ENCODE results near the gene SFRP5. TPM values are rescaled to one million over a fixed set of nuclear protein-coding genes. Genes with fewer than 3 reads are reported as not detected.
A peak's percentile ranks its signal among the peaks of the same experiment; 100 is the strongest.

The SFRP5 gene
- total and polyA plus RNA-seq, 4 donors: 3.6 to 15.1 (median 6.5) TPM

DNA sequence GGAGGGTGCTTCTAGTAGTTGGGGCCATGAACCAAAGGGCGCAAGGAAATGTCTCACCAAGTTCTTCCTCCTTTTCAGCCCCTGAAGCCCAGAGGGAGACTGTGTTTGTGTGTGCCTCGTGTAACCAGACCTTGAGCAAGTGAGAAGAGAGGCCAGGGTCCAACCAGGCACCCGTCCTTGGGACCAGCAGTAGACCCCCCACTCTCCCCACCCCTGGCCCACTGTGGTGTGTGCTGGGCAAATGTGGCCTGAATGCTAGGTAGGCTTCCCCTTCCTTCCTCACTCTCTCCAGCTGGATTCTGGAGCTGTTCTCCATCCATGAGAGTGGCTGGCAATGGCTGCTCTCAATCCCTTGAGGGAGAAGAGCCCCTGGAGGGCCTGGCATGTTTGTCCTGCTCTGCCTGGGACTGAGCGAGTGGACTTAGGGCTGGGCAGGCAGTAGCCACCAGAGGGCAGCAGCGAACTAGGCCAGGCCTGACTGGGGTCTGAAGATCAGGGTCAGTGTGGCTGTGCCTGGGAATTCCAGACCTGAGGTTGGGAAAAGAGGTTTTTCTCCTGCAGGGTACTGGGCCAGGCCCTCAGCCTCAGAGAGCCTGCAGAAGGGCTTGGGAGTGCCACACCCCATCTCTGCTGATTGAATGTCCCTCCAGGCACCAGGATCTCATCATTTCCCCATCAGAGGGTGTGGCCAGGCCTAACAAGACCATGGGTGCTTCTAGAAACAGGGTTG is 12.5 kb downstream of the SFRP5 start:
- DNase-seq (ENCODE audit: low spot score): peak; percentile 85
- H3K36me3 ChIP-seq (ENCODE audit: control insufficient read depth in 4 of 4, insufficient read depth in 3 of 4, low read depth in 1 of 4, low read length in 3 of 4): peaks cover 31 to 55% (median 35%) of the 10 kb centered on the region in 4 donors

DNA sequence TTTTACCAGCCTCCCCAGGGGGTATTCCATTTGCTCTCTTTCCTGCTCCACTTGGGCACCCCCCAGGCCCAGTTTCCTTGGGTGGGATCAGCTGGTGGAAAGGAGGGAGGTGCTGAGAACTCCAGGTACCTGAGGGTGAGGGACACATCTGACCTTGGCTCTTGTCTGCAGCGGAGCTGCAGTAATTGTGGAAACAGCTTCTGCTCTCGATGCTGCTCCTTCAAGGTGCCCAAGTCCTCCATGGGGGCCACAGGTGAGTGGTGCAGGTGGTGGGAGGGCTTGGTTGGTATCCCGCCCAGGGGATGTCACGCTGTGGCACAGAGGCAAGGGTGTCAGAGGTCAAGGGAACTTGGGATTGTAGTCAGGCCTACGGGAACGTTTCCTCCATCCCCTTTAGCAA is 14.3 kb downstream of the SFRP5 start:
- Histone ChIP-seq H3K36me3 (ENCODE audit: control insufficient read depth in 4 of 4, insufficient read depth in 3 of 4, low read depth in 1 of 4, low read length in 3 of 4) (peaks cover 37 to 71% (median 49%) of the 10 kb centered on the region in 4 donors), H3K4me1 (ENCODE audit: control insufficient read depth in 4 of 4, insufficient read depth in 4 of 4, low read length in 3 of 4) (no peaks in the 10 kb centered on the region), H3K4me3 (ENCODE audit: low read depth in 1 of 3, low read length in 3 of 3) (no peak overlapping the region), H3K27ac (ENCODE audit: low read depth in 1 of 2, low read length in 2 of 2) (no peak overlapping the region), H3K9me3 (ENCODE audit: control insufficient read depth in 4 of 4, low read length in 3 of 4) (no peaks in the 10 kb centered on the region), H3K9ac (ENCODE audit: low read depth in 1 of 2, low read length in 2 of 2) (no peak overlapping the region), H3K27me3 (ENCODE audit: control insufficient read depth in 4 of 4, insufficient read depth in 4 of 4, low read length in 3 of 4) (no peaks in the 10 kb centered on the region)
- TF ChIP-seq EGR1 (IDR thresholded peaks at IDR 0.05; ENCODE audit: low read depth in 2 of 2): no peak
- no peak for TF ChIP-seq SP1 (IDR thresholded peaks at IDR 0.05)
- TF ChIP-seq, protein P1, sequence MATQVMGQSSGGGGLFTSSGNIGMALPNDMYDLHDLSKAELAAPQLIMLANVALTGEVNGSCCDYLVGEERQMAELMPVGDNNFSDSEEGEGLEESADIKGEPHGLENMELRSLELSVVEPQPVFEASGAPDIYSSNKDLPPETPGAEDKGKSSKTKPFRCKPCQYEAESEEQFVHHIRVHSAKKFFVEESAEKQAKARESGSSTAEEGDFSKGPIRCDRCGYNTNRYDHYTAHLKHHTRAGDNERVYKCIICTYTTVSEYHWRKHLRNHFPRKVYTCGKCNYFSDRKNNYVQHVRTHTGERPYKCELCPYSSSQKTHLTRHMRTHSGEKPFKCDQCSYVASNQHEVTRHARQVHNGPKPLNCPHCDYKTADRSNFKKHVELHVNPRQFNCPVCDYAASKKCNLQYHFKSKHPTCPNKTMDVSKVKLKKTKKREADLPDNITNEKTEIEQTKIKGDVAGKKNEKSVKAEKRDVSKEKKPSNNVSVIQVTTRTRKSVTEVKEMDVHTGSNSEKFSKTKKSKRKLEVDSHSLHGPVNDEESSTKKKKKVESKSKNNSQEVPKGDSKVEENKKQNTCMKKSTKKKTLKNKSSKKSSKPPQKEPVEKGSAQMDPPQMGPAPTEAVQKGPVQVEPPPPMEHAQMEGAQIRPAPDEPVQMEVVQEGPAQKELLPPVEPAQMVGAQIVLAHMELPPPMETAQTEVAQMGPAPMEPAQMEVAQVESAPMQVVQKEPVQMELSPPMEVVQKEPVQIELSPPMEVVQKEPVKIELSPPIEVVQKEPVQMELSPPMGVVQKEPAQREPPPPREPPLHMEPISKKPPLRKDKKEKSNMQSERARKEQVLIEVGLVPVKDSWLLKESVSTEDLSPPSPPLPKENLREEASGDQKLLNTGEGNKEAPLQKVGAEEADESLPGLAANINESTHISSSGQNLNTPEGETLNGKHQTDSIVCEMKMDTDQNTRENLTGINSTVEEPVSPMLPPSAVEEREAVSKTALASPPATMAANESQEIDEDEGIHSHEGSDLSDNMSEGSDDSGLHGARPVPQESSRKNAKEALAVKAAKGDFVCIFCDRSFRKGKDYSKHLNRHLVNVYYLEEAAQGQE (IDR thresholded peaks at IDR 0.05): no peak
- TF ChIP-seq RAD21 (IDR thresholded peaks at IDR 0.05): no peak
- TF ChIP-seq, protein P2, sequence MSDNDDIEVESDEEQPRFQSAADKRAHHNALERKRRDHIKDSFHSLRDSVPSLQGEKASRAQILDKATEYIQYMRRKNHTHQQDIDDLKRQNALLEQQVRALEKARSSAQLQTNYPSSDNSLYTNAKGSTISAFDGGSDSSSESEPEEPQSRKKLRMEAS (IDR thresholded peaks at IDR 0.05): no peak
- no peak for TF ChIP-seq YY1 (IDR thresholded peaks at IDR 0.05)
- TF ChIP-seq FOXA2 (IDR thresholded peaks at IDR 0.05): no peak
- no peak for DNase-seq (ENCODE audit: low spot score)
- WGBS: 84% methylated on average over 6 of the region's 6 CpGs

More for the DNA sequence above, 12.5 kb downstream of the SFRP5 start:
- peak; percentile 75 to 86 for TF ChIP-seq RAD21 (IDR thresholded peaks at IDR 0.05)
- no peak for TF ChIP-seq FOXA1 (IDR thresholded peaks at IDR 0.05)
- TF ChIP-seq, protein P1 (IDR thresholded peaks at IDR 0.05): no peak
- TF ChIP-seq, protein P3, sequence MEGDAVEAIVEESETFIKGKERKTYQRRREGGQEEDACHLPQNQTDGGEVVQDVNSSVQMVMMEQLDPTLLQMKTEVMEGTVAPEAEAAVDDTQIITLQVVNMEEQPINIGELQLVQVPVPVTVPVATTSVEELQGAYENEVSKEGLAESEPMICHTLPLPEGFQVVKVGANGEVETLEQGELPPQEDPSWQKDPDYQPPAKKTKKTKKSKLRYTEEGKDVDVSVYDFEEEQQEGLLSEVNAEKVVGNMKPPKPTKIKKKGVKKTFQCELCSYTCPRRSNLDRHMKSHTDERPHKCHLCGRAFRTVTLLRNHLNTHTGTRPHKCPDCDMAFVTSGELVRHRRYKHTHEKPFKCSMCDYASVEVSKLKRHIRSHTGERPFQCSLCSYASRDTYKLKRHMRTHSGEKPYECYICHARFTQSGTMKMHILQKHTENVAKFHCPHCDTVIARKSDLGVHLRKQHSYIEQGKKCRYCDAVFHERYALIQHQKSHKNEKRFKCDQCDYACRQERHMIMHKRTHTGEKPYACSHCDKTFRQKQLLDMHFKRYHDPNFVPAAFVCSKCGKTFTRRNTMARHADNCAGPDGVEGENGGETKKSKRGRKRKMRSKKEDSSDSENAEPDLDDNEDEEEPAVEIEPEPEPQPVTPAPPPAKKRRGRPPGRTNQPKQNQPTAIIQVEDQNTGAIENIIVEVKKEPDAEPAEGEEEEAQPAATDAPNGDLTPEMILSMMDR (IDR thresholded peaks at IDR 0.05; ENCODE audit: low read depth, low read length, missing input control): peak; percentile 79
- TF ChIP-seq HNF4A (conservative IDR thresholded peaks at IDR 0.05): peak in 1 of 2 donors; percentile 29
- TF ChIP-seq HNF4G (IDR thresholded peaks at IDR 0.05): no peak
- no peak for TF ChIP-seq NR2F2 (IDR thresholded peaks at IDR 0.05)
- TF ChIP-seq YY1 (IDR thresholded peaks at IDR 0.05): no peak
- no peak overlapping the region for H3K27ac ChIP-seq (ENCODE audit: low read depth in 1 of 2, low read length in 2 of 2)
- 54% methylated on average over 5 of the region's 5 CpGs for WGBS
- no peaks in the 10 kb centered on the region for H3K9me3 ChIP-seq (ENCODE audit: control insufficient read depth in 4 of 4, low read length in 3 of 4)
- no peak overlapping the region for H3K4me3 ChIP-seq (ENCODE audit: low read depth in 1 of 3, low read length in 3 of 3)
- no peaks in the 10 kb centered on the region for H3K4me1 ChIP-seq (ENCODE audit: control insufficient read depth in 4 of 4, insufficient read depth in 4 of 4, low read length in 3 of 4)
- H3K27me3 ChIP-seq (ENCODE audit: control insufficient read depth in 4 of 4, insufficient read depth in 4 of 4, low read length in 3 of 4): no peaks in the 10 kb centered on the region
- no peak overlapping the region for H3K9ac ChIP-seq (ENCODE audit: low read depth in 1 of 2, low read length in 2 of 2)
